WERI-Rb-1 (cell line): ENCODE measurements around the gene NPW.
"Not testable (repeated sequence)": the region's sequence is repeated elsewhere in the genome, so short reads cannot be mapped to it uniquely, and the experiment has no call there.

Experiments
- DNase-seq: peaks from one replicate; pipeline ENCODE4 v3.0.0-alpha.2; 2020
- H3K27ac ChIP-seq: fragments of 250-450 bp; sonication (Bioruptor Pico); 2 replicates; pipeline ENCODE4 v1.5.1; 2020; ENCODE audit warnings: mild to moderate bottlenecking, moderate library complexity
- H3K27me3 ChIP-seq: fragments of 250-450 bp; sonication (Bioruptor Pico); 2 replicates; pipeline ENCODE4 v1.5.1; 2021; ENCODE audit warnings: mild to moderate bottlenecking, low read depth, moderate library complexity; ENCODE audit not compliant: insufficient read depth, severe bottlenecking
- H3K36me3 ChIP-seq: fragments of 250-450 bp; sonication (Bioruptor Pico); 2 replicates; pipeline ENCODE4 v1.5.1; 2020; ENCODE audit warnings: mild to moderate bottlenecking, moderate library complexity
- H3K4me3 ChIP-seq: 2 replicates; pipeline ENCODE4 v1.5.1; 2011; ENCODE audit warnings: low read depth, mild to moderate bottlenecking, control low read depth, low read length
- H3K9me3 ChIP-seq: fragments of 250-450 bp; sonication (Bioruptor Pico); 2 replicates; pipeline ENCODE4 v1.5.1; 2021; ENCODE audit warnings: mild to moderate bottlenecking, moderate library complexity; ENCODE audit not compliant: severe bottlenecking
- CTCF ChIP-seq: IDR thresholded peaks from 2 replicates; pipeline ENCODE4 v1.5.1; 2011; ENCODE audit warnings: low read depth, mild to moderate bottlenecking, control low read depth, inconsistent platforms, low read length

Gene NPW

GRCh38 chr16:2030036-2030435 is 10.5 kb downstream of the NPW start:
- no peaks in the 10 kb centered on the region for H3K27me3 ChIP-seq
- peaks cover 14% of the 10 kb centered on the region for H3K36me3 ChIP-seq
- DNase-seq, result no peak
- no peak for TF ChIP-seq CTCF
- H3K27ac ChIP-seq, result no peak overlapping the region; the same call in 1 of the 2 replicates
- no peak overlapping the region for H3K4me3 ChIP-seq
- no peaks in the 10 kb centered on the region for H3K9me3 ChIP-seq

- no peak for TF ChIP-seq CTCF
- Histone ChIP-seq H3K4me3 (no peak overlapping the region), H3K27me3 (no peaks in the 10 kb centered on the region), H3K9me3 (no peaks in the 10 kb centered on the region), H3K27ac (no peak overlapping the region), H3K36me3 (peaks cover 14% of the 10 kb centered on the region)
- no peak for DNase-seq
These were observed 11.5 kb downstream of the NPW start for GRCh38 chr16:2031081-2031577.

GRCh38 chr16:2032285-2033056 is 12.9 kb downstream of the NPW start:
- DNase-seq, result no peak
- TF ChIP-seq CTCF, result no peak
- H3K27ac ChIP-seq, result no peak overlapping the region
- H3K36me3 ChIP-seq, result peaks cover 20% of the 10 kb centered on the region
- H3K27me3 ChIP-seq, result no peaks in the 10 kb centered on the region
- no peaks in the 10 kb centered on the region for H3K9me3 ChIP-seq
- no peak overlapping the region for H3K4me3 ChIP-seq

- no peak overlapping the region for H3K27ac ChIP-seq
- no peak overlapping the region for H3K4me3 ChIP-seq
These were observed 13.7 kb downstream of the NPW start for GRCh38 chr16:2033057-2033908.

GRCh38 chr16:2033909-2034695 is 14.5 kb downstream of the NPW start:
- H3K9me3 ChIP-seq, DNase-seq, H3K27ac ChIP-seq, H3K27me3 ChIP-seq, H3K4me3 ChIP-seq: not testable (repeated sequence)
- H3K36me3 ChIP-seq, result peaks cover 30% of the 10 kb centered on the region

More at GRCh38 chr16:2033057-2033908, 13.7 kb downstream of the NPW start:
- Histone ChIP-seq H3K27me3 (no peaks in the 10 kb centered on the region), H3K36me3 (peaks cover 26% of the 10 kb centered on the region), H3K9me3 (no peaks in the 10 kb centered on the region)
- no peak for DNase-seq
- no peak for TF ChIP-seq CTCF
